Breast epithelium (tissue), 4 donors: Measurements from ENCODE around the gene TRNAU1AP. TPM values are rescaled to one million over a fixed set of nuclear protein-coding genes. Genes with fewer than 3 reads are reported as not detected.
A peak's percentile ranks its signal among the peaks of the same experiment; 100 is the strongest.
"Not testable (repeated sequence)": the region's sequence is repeated elsewhere in the genome, so short reads cannot be mapped to it uniquely, and the experiment has no call there.

Experiments used
- DNase-seq, 2 donors: peaks; one replicate each; pipeline ENCODE4 v3.0.0-alpha.2; 2019; ENCODE audit warnings: low spot score in 2 of 2
- H3K27ac ChIP-seq, 2 donors: fragments of 200-600 bp; sonication (generic) in 1 of 2; one replicate each; pipeline ENCODE4 v1.5.1; 2016 to 2019; ENCODE audit warnings: mild to moderate bottlenecking in 1 of 2
- H3K27me3 ChIP-seq, 2 donors: fragments of 200-600 bp; sonication (generic) in 1 of 2; one replicate each; pipeline versions ENCODE4 v1.5.1 to v1.6.0; 2017 to 2019; ENCODE audit warnings: control low read depth in 1 of 2, mild to moderate bottlenecking in 1 of 2
- H3K36me3 ChIP-seq: fragments of 200-600 bp; one replicate; pipeline ENCODE4 v1.5.1; 2019
- H3K4me1 ChIP-seq, 2 donors: fragments of 200-600 bp; sonication (generic); one replicate each; pipeline ENCODE4 v1.5.1; 2016 to 2019; ENCODE audit warnings: control low read depth in 1 of 2
- H3K4me3 ChIP-seq, 3 donors: fragments of 200-600 bp; sonication (generic); 1 replicate in 2 of 3; 2 replicates in 1 of 3; pipeline ENCODE4 v1.5.1; 2016 to 2019; ENCODE audit warnings: mild to moderate bottlenecking in 3 of 3, moderate library complexity in 2 of 3
- H3K9me3 ChIP-seq, 2 donors: fragments of 200-600 bp; sonication (generic) in 1 of 2; one replicate each; pipeline ENCODE4 v1.5.1; 2016 to 2019; ENCODE audit warnings: control low read depth in 1 of 2
- POLR2A ChIP-seq: fragments of 450-650 bp; IDR thresholded peaks from one replicate; pipeline ENCODE4 v1.6.1; 2016; ENCODE audit warnings: antibody characterized with exemption, mild to moderate bottlenecking, moderate library complexity
- POLR2AphosphoS5 ChIP-seq, 3 donors: sonication (generic); formaldehyde crosslinking; IDR thresholded peaks; one replicate each; pipeline ENCODE4 v1.6.1; 2017; ENCODE audit warnings: antibody characterized with exemption in 3 of 3
- intact Hi-C: fragments of 100-400 bp; cut with DNase I; formaldehyde crosslinking; loops from one replicate; pipeline ENCODE4 v1.15.1; 2023; ENCODE audit warnings: low total_unique reads
- total RNA-seq, 3 donors: library from RNA; depleted of rRNA; stranded (reverse); fragments of >200 nt; gene quantifications; one replicate each; pipeline ENCODE4 v1.1.0, GENCODE V29; 2016
- TF ChIP-seq, protein P1 (sequence below), 3 donors: fragments of 450-650 bp; IDR thresholded peaks; one replicate each; pipeline ENCODE4 v1.5.1; 2016 to 2017; ENCODE audit warnings: antibody characterized with exemption in 3 of 3, mild to moderate bottlenecking in 3 of 3, moderate library complexity in 3 of 3

The TRNAU1AP gene
- total RNA-seq, 3 donors from 2014 or later: 22.0 to 27.8 (median 27.1) TPM

DNA sequence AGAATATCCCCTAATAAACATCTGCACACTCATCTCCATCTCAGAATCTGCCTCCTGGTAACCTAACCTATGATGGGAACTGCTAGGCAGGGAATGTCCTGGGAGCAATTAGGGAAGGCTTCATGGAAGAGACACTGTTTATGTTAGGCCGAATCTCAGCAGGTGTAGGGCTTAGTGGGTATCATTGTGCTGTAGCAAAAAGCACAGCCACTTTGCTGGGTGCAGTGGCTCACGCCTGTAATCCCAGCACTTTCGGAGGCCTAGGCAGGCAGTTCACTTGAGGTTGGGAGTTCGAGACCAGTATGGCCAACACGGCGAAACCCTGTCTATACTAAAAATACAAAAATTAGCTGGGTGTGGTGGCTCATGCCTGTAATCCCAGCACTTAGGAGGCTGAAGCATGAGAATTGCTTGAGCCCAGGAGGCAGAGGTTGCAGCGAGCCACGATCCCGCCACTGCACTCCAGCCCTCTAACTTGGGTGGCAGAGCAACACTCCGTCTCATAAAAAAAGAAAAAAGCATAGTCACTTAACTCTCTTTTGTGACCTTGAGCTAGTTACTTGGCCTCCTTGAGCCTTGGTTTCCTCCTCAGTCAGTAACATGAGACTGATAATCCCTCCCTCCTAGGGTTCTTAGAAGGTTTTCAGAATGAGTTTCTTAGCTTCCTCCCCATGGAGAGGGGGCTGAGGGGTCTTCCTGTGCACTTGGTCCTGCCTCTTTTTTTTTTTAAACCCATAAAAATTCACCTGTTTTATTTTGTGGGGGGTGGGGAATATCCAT, 42.7 kb downstream of the TRNAU1AP start:
- intact Hi-C loops: no loop called here
- TF ChIP-seq, protein P1, sequence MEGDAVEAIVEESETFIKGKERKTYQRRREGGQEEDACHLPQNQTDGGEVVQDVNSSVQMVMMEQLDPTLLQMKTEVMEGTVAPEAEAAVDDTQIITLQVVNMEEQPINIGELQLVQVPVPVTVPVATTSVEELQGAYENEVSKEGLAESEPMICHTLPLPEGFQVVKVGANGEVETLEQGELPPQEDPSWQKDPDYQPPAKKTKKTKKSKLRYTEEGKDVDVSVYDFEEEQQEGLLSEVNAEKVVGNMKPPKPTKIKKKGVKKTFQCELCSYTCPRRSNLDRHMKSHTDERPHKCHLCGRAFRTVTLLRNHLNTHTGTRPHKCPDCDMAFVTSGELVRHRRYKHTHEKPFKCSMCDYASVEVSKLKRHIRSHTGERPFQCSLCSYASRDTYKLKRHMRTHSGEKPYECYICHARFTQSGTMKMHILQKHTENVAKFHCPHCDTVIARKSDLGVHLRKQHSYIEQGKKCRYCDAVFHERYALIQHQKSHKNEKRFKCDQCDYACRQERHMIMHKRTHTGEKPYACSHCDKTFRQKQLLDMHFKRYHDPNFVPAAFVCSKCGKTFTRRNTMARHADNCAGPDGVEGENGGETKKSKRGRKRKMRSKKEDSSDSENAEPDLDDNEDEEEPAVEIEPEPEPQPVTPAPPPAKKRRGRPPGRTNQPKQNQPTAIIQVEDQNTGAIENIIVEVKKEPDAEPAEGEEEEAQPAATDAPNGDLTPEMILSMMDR (IDR thresholded peaks at IDR 0.05): no peak
- TF ChIP-seq POLR2AphosphoS5 (IDR thresholded peaks at IDR 0.05): no peak
- Histone ChIP-seq H3K4me1 (peaks cover 0 to 4% of the 10 kb centered on the region in 2 donors), H3K4me3 (no peak overlapping the region), H3K9me3 (no peaks in the 10 kb centered on the region), H3K27ac (no peak overlapping the region), H3K27me3 (no peaks in the 10 kb centered on the region), H3K36me3 (no peaks in the 10 kb centered on the region)
- DNase-seq: no peak

DNA sequence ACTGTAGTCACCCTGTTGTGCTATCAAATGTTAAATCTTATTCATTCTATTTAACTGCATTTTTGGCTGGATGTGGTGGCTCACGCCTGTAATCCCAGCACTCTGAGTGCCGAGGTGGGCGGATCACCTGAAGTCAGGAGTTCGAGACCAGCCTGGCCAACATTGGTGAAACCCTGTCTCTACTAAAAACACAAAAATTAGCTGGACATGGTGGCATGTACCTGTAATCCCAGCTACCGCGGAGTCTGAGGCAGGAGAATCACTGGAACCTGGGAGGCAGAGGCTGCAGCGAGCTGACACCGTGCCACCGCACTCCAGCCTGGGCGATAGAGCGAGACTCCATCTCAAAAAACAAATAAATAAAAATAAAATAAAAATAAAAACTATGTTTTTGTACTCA, 43.4 kb downstream of the TRNAU1AP start:
- intact Hi-C loops: not testable (repeated sequence)

DNA sequence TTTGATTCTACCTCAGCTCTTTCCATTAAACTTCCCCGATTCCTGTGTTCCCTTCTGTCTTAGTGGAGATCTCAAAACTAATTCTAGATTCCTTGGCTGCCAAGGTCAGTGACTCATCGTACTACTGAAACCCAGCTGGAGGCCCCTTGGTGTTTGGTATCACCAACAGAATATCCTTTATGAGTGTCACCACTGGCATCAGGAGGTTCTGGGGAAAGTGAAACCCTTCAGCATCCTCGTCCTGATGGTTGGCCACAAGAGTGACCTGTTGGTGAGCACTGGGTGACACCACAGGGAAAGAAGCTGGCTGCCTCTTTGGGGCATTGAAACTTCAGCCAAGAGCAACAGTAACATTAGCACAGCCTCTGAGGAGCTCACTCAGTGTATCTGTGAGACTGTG, 48.8 kb downstream of the TRNAU1AP start:
- no peak for DNase-seq
- TF ChIP-seq, protein P1 (IDR thresholded peaks at IDR 0.05): no peak
- TF ChIP-seq POLR2AphosphoS5 (IDR thresholded peaks at IDR 0.05): no peak
- no peak for TF ChIP-seq POLR2A
- H3K4me3 ChIP-seq: no peak overlapping the region
- H3K4me1 ChIP-seq: no peaks in the 10 kb centered on the region
- no peaks in the 10 kb centered on the region for H3K9me3 ChIP-seq
- H3K27ac ChIP-seq: no peak overlapping the region
- no peaks in the 10 kb centered on the region for H3K27me3 ChIP-seq
- intact Hi-C loops: loop anchor here (10.0 kb wide), 1 partner anchor 197 kb away; no protein-coding TSS in a partner anchor
- no peaks in the 10 kb centered on the region for H3K36me3 ChIP-seq

More for the DNA sequence above, 43.4 kb downstream of the TRNAU1AP start:
- not testable (repeated sequence) for H3K4me1 ChIP-seq, H3K36me3 ChIP-seq, H3K4me3 ChIP-seq, H3K9me3 ChIP-seq, DNase-seq, H3K27me3 ChIP-seq, H3K27ac ChIP-seq

- Histone ChIP-seq H3K36me3 (no peaks in the 10 kb centered on the region), H3K27me3 (no peaks in the 10 kb centered on the region), H3K4me3 (no peak overlapping the region), H3K4me1 (no peaks in the 10 kb centered on the region), H3K9me3 (no peaks in the 10 kb centered on the region), H3K27ac (no peak overlapping the region)
- intact Hi-C loops: loop anchor here (10.0 kb wide), 1 partner anchor 198 kb away; no protein-coding TSS in a partner anchor
- TF ChIP-seq POLR2AphosphoS5 (IDR thresholded peaks at IDR 0.05): peak in 1 of 3 donors; percentile 21
- no peak for TF ChIP-seq POLR2A
- TF ChIP-seq, protein P1 (IDR thresholded peaks at IDR 0.05): peak; percentile 20 to 74 (median 68)
- DNase-seq: peak in 1 of 2 donors; percentile 47
These were observed 49.9 kb downstream of the TRNAU1AP start for GRCh38 chr1:28602536-28603439.

- no peaks in the 10 kb centered on the region for H3K36me3 ChIP-seq
- intact Hi-C loops: loop anchor here (10.0 kb wide), 1 partner anchor 200 kb away; no protein-coding TSS in a partner anchor
- no peaks in the 10 kb centered on the region for H3K4me1 ChIP-seq
- no peak for TF ChIP-seq POLR2AphosphoS5 (IDR thresholded peaks at IDR 0.05)
- no peak for DNase-seq
- no peak overlapping the region for H3K4me3 ChIP-seq
- no peaks in the 10 kb centered on the region for H3K9me3 ChIP-seq
- H3K27ac ChIP-seq: no peak overlapping the region
- H3K27me3 ChIP-seq: no peaks in the 10 kb centered on the region
These were observed 51.5 kb downstream of the TRNAU1AP start for GRCh38 chr1:28604411-28604810.
